ENCODE data around the gene SMIM15. TPM values are rescaled to one million over a fixed set of nuclear protein-coding genes. Genes with fewer than 3 reads are reported as not detected.

Gene SMIM15
- total RNA-seq, 1 donor from 2014 or later, result 56.6 TPM

GRCh38 chr5:61162832-61163567 is 732 bp upstream of the SMIM15 start:
- Mint-ChIP-seq H3K36me3 (ENCODE audit: low read depth) (peaks cover 14% of the 10 kb centered on the region), H3K27me3 (ENCODE audit: low read depth) (no peaks in the 10 kb centered on the region), H3K4me3 (ENCODE audit: unreplicated experiment) (peak overlapping the region; percentile 95), H3K27ac (ENCODE audit: unreplicated experiment) (peak overlapping the region; percentile 96), H3K9me3 (ENCODE audit: low read depth) (no peaks in the 10 kb centered on the region), H3K4me1 (ENCODE audit: low read depth) (peaks cover 46% of the 10 kb centered on the region)
- no peak for TF ChIP-seq CTCF (IDR thresholded peaks at IDR 0.05)
- DNase-seq (ENCODE audit: low spot score), result no peak

- Mint-ChIP-seq H3K9me3 (ENCODE audit: low read depth) (peaks cover under 1% of the 10 kb centered on the region), H3K4me3 (ENCODE audit: unreplicated experiment) (peak overlapping the region; percentile 95), H3K36me3 (ENCODE audit: low read depth) (peaks cover 17% of the 10 kb centered on the region), H3K27me3 (ENCODE audit: low read depth) (no peaks in the 10 kb centered on the region), H3K27ac (ENCODE audit: unreplicated experiment) (no peak overlapping the region), H3K4me1 (ENCODE audit: low read depth) (peaks cover 46% of the 10 kb centered on the region)
- no peak for DNase-seq (ENCODE audit: low spot score)
- no peak for TF ChIP-seq CTCF (IDR thresholded peaks at IDR 0.05)
Measured at GRCh38 chr5:61160497-61160896, 1.8 kb downstream of the SMIM15 start.

GRCh38 chr5:61159836-61160235 is 2.4 kb downstream of the SMIM15 start:
- no peak overlapping the region for H3K4me3 Mint-ChIP-seq (ENCODE audit: unreplicated experiment)
- no peak for TF ChIP-seq CTCF (IDR thresholded peaks at IDR 0.05)
- no peaks in the 10 kb centered on the region for H3K27me3 Mint-ChIP-seq (ENCODE audit: low read depth)
- no peak overlapping the region for H3K27ac Mint-ChIP-seq (ENCODE audit: unreplicated experiment)
- H3K4me1 Mint-ChIP-seq (ENCODE audit: low read depth), result peaks cover 46% of the 10 kb centered on the region
- peaks cover 3% of the 10 kb centered on the region for H3K9me3 Mint-ChIP-seq (ENCODE audit: low read depth)
- DNase-seq (ENCODE audit: low spot score), result no peak
- peaks cover 22% of the 10 kb centered on the region for H3K36me3 Mint-ChIP-seq (ENCODE audit: low read depth)

- H3K9me3 Mint-ChIP-seq (ENCODE audit: low read depth), result peaks cover 5% of the 10 kb centered on the region
- peak; percentile 56 for TF ChIP-seq CTCF (IDR thresholded peaks at IDR 0.05)
- H3K27me3 Mint-ChIP-seq (ENCODE audit: low read depth), result no peaks in the 10 kb centered on the region
- H3K27ac Mint-ChIP-seq (ENCODE audit: unreplicated experiment), result no peak overlapping the region
- no peak overlapping the region for H3K4me3 Mint-ChIP-seq (ENCODE audit: unreplicated experiment)
- no peak for DNase-seq (ENCODE audit: low spot score)
- peaks cover 25% of the 10 kb centered on the region for H3K36me3 Mint-ChIP-seq (ENCODE audit: low read depth)
- H3K4me1 Mint-ChIP-seq (ENCODE audit: low read depth), result peaks cover 42% of the 10 kb centered on the region
Measured at GRCh38 chr5:61159070-61159469, 3.2 kb downstream of the SMIM15 start.

GRCh38 chr5:61151893-61152292 is 10.4 kb downstream of the SMIM15 start:
- Mint-ChIP-seq H3K27me3 (ENCODE audit: low read depth) (no peaks in the 10 kb centered on the region), H3K36me3 (ENCODE audit: low read depth) (peaks cover 15% of the 10 kb centered on the region), H3K9me3 (ENCODE audit: low read depth) (peaks cover 14% of the 10 kb centered on the region), H3K4me3 (ENCODE audit: unreplicated experiment) (no peak overlapping the region), H3K27ac (ENCODE audit: unreplicated experiment) (no peak overlapping the region), H3K4me1 (ENCODE audit: low read depth) (no peaks in the 10 kb centered on the region)
- no peak for DNase-seq (ENCODE audit: low spot score)
- TF ChIP-seq CTCF (IDR thresholded peaks at IDR 0.05), result no peak

Data from chondrocyte (in vitro differentiated cells).